Fibroblast of villous mesenchyme (primary cell): ENCODE measurements around the gene IMP3. TPM values are rescaled to one million over a fixed set of nuclear protein-coding genes. Genes with fewer than 3 reads are reported as not detected.
A peak's percentile ranks its signal among the peaks of the same experiment; 100 is the strongest.

Experiments
- DNase-seq: peaks from one replicate; pipeline ENCODE4 v3.0.0-alpha.2; 2010; ENCODE audit warnings: low read depth
- H3K4me3 ChIP-seq: 2 replicates; pipeline ENCODE4 v1.5.1; 2011; ENCODE audit warnings: low read depth, mild to moderate bottlenecking, low read length
- total RNA-seq: library from RNA; depleted of rRNA; stranded (reverse); fragments of >200 nt; gene quantifications from 2 replicates; pipeline ENCODE4 v1.2.3, GENCODE V29; 2012
- TF ChIP-seq, protein P1 (sequence below): IDR thresholded peaks from 2 replicates; pipeline ENCODE4 v1.5.1; 2012; ENCODE audit warnings: low read depth, mild to moderate bottlenecking, low read length; ENCODE audit not compliant: insufficient read depth

The IMP3 gene
- total RNA-seq, 1 donor = 42.3 TPM

DNA sequence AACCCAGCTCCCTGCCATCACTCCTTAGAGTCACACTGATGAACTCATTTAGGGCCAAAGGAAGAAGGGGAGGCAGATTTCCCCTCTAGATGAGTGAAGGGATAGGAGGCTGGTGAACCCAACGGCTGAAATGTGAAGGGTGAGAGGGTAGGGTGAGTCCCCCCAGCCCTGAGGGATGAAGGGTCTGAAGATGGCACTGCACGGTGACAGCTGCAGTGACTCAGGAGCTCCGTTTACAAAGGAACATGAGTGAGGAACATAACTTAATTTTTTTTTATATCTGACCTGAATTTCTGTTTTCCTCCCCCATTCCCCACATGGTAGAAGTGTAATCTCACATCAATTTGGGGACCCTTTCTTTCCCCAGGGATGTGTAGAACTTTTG lies 21.7 kb upstream of the IMP3 start:
- no peak for DNase-seq
- no peak overlapping the region for H3K4me3 ChIP-seq
- TF ChIP-seq, protein P1, sequence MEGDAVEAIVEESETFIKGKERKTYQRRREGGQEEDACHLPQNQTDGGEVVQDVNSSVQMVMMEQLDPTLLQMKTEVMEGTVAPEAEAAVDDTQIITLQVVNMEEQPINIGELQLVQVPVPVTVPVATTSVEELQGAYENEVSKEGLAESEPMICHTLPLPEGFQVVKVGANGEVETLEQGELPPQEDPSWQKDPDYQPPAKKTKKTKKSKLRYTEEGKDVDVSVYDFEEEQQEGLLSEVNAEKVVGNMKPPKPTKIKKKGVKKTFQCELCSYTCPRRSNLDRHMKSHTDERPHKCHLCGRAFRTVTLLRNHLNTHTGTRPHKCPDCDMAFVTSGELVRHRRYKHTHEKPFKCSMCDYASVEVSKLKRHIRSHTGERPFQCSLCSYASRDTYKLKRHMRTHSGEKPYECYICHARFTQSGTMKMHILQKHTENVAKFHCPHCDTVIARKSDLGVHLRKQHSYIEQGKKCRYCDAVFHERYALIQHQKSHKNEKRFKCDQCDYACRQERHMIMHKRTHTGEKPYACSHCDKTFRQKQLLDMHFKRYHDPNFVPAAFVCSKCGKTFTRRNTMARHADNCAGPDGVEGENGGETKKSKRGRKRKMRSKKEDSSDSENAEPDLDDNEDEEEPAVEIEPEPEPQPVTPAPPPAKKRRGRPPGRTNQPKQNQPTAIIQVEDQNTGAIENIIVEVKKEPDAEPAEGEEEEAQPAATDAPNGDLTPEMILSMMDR = no peak

DNA sequence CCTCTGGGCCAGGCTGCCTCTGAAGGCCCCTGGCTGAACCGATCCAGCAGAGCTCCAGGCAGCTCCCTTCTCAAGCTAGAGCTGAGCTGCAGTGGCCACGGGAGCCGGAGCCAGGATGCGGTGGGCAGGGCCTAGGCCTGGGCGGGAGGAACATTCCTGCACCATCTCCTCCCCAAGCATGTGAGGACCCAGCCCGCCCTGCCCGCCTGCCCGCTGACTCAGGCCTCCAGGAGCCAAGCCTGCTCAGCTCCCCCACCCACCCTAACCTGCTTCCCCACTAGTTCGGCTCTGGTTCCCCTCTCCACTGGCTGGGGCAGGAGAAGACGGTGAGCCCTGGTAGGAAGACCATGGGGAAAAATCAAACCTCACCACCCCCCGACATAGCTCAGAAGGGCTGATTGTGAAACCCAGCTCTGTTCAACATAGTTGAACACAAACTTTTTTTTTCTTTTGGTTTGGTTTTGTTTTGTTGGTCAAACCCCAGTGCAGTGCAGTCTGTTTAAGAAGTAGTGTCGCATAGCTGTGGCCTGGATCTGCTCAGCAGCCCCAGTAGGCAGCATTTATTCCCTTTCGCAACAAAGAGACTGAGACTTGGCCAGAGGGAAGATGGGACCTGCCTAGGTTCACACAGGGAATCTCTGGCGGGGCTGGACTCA lies 21.2 kb upstream of the IMP3 start:
- H3K4me3 ChIP-seq = peak overlapping the region; percentile 12
- TF ChIP-seq, protein P1 = no peak
- peak; percentile 94 for DNase-seq

DNA sequence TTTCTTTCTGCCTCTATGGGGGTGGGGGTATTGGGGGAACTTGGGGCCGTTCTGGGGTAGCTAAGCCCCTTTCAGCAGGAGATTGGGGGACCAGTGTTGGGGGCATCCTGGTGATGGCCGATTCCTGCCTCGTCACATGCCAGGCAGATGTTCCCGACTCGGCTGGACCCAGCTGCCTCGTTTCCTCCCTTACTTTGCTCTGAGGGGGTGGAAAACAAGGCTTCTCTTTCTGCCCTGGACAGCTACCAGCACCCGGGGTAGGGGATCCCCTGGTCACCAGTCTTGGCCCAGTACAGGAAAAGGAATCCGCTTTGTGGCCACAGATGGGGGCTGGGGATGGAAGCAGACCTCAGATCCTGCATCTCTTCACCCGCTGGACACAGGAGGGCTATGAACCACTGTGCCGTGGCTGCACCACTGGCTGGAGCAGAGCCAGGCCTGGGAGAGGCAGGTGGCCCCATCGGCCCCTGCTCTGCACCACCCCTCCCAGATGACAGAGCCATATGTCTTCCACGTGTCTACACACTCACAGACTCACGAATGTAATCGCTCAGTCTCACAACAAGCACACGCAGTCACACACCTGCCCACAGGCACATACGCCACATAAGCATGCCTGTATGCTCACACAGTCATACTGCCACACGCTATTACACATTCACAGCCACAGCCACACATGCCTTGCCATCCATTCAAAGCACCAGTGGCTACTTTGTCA lies 20.1 kb upstream of the IMP3 start:
- no peak for DNase-seq
- no peak overlapping the region for H3K4me3 ChIP-seq
- TF ChIP-seq, protein P1 = no peak

DNA sequence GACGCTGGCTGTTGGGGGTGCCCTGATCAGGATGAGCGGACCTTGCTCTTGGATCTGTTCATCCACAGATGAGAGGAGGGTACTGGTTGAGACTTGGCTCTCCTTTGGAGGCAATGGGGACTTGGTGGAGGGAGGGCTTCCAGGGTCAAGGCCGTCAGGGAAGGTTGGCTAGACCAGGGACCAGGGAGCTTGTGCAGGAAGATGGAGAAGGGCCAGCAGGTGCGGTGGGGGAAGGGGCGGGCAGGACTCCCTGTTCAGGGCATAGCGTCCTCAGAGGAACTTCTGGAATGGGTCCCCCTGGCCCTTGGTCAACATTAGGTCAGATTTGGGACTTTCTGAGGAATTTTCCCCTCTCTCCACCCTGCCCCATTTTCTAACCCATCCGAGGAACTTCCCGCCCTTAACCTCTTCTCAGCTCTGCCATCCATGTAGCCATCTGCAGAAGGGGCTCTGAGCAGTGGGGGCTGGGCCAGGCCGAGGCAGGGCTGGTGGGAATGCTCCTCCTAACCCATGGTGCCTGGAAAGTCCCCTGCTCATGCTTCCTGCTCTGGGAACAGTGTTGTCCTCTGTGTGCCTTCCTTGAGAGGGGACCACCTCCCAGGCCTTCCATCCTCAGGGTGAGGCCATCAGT lies 19.2 kb upstream of the IMP3 start:
- no peak overlapping the region for H3K4me3 ChIP-seq
- TF ChIP-seq, protein P1 = no peak
- DNase-seq = no peak

DNA sequence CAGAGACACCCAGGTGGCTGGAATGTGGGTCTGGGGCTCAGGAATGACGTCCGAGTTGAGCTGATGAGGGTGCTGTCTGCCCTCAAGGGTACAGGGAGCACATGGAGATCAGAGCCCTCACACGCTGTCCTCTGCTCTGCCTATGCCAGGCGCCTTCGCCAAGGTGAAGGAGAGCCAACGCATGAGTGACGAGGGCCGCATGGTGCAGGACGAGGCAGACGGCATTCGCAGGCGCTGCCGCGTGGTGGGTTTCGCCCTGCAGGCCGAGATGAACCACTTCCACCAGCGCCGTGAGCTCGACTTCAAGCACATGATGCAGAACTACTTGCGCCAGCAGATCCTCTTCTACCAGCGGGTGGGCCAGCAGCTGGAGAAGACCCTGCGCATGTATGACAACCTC lies 16.8 kb upstream of the IMP3 start:
- TF ChIP-seq, protein P1 = no peak
- no peak overlapping the region for H3K4me3 ChIP-seq
- no peak for DNase-seq

DNA sequence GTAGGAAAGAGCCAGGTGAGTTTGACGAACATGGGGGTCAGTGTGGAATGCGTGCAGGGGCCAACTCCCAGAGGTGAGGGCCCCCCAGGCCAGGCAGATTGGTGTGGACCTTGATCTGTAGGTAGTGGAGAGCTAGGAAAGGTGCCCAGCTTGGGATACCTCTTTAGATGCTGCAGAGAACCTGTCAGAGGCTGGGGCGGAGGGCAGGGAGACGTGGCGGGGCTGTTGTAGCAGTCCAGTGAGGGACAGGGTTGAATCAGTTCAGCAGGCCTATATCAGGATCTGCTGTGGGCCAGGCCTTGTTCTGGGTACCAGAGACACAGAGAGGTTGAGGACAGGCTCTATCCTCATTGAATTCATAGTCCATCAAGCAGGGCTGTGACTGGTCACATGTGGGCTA lies 16.3 kb upstream of the IMP3 start:
- no peak overlapping the region for H3K4me3 ChIP-seq
- DNase-seq = no peak
- TF ChIP-seq, protein P1 = no peak
